Stimulated activated CD4-positive, alpha-beta T cell treated with anti-CD3 and anti-CD28 coated beads, TNF-alpha, amount 100 ng/mL, for 48 hours (primary cell): ENCODE measurements around the gene COX8A.
"Not testable (repeated sequence)": the region's sequence is repeated elsewhere in the genome, so short reads cannot be mapped to it uniquely, and the experiment has no call there.

Source experiments
- DNase-seq, 3 donors: peaks; one replicate each; pipeline ENCODE4 v3.0.0-alpha.2; 2020; ENCODE audit warnings: low read depth in 3 of 3

Gene COX8A

DNA sequence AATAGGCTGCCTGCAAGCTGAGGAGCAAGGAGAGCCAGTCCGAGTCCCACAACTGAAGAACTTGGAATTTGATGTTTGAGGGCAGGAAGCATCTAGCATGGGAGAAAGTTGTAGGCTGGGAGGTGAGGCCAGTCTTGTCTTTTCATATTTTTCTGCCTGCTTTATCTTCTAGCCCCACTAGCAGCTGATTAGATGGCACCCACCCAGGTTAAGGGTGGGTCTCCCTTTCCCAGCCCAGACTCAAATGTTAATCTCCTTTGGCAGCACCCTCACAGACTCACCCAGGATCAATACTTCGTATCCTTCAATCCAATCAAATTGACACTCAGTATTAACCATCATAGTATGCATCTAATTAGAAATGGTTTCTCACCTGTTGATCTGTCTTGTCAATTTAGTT, 5.0 kb upstream of the COX8A start:
- DNase-seq = no peak

DNA sequence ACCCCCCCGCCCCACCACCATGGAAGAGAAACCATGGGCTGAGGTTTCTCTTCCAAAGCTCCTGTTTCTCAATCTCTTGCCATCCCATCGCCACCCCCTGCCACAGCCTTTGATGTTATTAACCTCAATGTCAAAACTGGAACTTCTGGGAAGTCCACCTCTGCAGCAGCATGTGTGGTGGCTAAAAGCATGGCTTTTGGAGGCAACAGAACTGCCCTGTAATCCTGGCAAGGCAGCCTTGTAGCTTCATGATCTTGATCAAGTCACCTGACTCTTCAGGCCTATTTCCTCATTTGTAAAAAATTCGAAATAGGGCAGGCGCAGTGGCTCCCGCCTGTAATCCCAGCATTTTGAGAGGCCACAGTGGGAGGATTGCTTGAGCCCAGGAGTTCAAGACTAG, 3.5 kb upstream of the COX8A start:
- DNase-seq = no peak

DNA sequence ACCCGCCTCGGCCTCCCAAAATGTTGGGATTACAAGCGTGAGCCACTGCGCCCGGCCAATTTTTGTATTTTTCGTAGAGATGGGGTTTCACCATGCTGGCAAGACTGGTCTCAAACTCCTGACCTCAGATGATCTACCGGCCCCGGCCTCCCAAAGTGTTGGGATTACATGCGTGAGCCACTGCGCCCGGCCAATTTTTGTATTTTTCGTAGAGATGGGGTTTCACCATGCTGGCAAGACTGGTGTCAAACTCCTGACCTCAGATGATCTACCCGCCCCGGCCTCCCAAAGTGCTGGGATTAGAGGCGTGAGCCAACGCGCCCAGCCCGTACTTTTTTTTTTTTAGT, 535 bp upstream of the COX8A start:
- DNase-seq = not testable (repeated sequence)

DNA sequence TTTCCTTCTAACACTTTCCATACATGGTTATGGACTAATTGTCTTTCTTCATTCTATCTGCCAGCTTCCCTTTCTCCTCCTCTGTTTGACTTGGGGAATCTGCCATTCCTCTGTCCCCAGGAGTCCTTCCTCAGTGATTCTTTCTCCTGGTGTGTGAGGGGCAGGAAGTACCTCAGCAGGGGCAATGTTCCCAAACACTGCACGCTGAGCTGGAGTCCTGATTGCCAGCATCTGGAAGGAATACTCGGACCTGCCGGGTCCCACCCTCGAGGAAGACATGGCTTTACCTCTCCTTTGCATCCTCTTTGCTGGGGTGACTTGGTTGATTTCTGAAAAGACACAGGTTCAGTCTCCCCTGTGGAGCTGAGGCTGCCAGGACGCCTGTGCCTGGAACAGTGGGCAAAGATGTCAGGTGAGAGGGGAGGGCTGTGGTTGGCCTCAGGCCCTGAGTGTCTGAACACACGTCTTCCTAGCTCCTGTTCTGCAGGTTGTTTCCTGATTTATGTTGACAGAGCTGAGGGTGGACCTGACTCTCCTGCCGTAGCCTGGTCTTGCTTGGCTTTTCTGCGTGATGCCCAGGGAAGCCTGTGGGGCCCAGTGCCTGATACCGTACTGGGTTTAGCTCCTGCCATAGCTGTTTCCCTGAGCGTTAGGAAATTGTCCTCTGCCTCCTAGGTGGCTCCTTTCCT, 4.3 kb downstream of the COX8A start:
- DNase-seq = no peak

DNA sequence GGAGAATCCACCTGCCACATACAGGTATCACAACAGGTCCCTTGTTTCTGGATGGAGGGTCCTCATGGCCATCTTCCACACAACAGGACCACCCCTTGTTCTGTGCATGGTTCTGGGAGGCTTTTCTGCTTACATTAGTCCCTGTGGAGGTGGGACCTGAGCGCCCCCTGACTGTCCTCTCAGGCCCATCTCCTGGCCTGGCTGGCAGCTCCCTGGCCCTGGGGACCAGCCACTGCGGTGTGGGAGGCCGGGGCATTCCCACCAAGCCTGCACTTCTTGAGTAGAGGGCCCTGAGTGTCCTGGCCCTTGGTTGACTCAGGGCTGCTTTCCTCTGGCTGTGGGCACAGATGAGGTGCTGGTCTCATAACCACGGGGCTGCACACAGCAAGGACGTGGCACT, 5.0 kb downstream of the COX8A start:
- no peak for DNase-seq

DNA sequence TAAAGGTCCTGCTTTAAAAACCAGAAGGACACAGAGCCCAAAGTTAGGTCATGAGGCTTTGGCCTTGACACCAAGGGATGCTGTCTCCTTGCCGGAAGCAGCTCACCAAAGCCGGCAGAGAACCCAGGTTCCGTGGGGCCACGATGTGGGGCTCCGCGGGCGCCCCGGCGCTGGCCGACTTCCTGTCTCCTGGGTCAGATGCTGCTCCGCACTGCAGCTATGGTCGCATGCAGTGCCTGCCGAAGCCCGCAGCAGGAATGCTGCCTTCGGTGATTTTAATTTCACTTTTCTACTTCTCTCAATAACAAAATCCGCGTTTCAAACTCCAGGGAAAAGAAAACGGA, 11.4 kb downstream of the COX8A start:
- DNase-seq = peak; percentile 41 to 65 (median 56)

DNA sequence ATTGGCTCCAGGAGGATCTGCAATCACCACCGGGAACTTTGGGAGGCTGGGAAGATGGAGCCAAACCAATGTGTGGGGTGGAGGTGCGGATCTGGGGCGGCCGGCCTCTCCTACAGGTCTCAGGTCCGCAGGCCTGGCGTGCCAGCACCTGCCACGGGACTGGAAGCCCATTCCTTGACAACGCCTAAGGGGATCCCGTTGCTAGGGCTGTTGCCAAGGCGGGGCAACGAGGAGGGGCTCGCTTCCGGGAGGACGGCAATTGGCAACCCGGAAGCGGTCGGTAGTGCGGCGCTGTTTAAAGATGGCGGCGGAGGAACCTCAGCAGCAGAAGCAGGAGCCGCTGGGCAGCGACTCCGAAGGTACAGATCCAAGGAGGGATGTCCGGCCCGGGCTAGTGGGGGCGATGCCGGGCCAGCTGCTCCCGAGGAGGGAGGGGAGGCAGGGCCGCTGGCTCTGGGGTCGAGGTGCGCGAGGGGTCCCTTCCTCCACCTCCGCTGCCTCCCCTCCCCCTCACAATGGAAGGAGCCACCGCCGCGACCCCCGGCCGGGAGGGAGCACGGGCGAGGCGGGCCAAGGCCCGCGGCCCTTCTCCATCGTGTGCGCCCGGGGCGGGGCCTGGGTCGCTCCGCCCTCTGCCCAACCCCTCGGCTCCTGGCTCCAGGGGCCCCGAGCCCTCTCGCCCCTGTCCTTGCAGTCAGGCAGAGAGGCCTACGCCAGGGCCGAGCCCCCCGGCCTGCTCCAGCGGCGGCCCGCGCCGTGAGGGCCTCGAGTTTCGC, 11.9 kb downstream of the COX8A start, which contains the start of gene OTUB1:
Gene OTUB1, plus strand, starts transcription at position 283 of the 776 bp plus-strand sequence. Its CDS starts 19 bp downstream, at position 302.
- peak; percentile 79 to 86 (median 82) for DNase-seq

DNA sequence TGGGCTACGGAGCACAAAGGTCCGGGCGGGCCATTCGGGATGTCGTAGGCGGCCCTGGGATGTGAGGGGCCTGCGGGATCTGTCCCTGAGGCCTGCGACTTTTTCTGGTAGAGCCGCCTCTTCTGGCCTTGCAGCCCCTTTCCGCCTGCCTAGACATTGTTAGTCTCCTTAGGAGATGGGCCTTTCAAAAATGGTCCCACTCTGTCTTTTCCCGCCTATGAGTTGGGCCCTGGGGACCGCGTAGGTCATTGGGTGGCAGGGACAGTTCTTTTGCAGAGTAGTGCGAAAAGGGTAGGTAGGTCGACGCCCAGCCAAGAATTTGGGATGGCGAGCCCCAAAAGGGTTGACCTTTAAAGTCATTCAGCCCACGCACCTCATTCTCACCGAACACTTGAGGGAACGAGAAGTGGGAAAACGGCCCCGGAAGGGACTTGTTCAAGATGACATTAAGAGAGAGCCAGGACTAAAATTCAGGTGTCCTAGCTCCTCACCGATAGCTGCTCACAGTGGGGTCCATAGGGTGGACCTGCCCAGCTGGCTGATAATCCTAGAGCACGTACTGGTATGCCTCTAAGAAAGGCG, 12.6 kb downstream of the COX8A start:
- no peak for DNase-seq

DNA sequence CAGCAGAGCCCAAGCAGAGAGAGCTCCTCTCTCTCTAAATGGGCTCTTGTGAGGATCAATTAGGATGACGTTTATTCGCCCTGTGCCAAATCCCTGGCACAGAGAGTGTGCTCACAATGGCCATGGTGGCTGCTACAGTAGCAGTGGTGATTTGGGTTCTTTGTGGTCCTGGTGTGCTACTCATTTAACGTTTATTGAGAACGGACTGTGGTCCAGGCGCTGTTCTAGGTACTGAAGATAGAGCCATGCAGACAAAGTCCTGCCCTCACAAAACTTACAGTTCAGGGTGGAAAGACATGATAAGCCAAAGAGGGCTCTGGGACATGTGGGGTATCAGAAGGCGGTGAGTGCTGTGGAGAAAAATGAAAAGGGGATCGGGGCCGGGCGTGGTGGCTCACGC, 17.1 kb downstream of the COX8A start:
- DNase-seq = no peak

DNA sequence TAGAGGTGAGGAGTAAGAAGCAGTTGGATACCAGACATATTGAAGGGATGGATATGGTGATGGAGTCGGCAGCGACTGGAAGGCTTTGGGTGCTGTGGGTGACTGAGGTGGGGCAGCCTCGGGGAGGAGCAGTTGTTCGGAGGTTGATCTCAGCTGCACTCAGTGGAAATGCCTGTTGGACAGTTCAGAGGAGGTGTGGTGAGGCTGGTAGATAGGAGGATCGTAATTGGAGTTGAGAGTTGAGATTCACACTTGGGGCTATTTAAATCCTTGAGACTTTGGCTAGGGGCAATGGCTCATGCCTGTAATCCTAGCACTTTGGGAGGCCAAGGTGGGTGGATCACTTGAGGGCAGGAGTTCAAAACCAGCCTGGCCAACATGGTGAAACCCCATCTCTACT, 18.7 kb downstream of the COX8A start:
- no peak for DNase-seq

DNA sequence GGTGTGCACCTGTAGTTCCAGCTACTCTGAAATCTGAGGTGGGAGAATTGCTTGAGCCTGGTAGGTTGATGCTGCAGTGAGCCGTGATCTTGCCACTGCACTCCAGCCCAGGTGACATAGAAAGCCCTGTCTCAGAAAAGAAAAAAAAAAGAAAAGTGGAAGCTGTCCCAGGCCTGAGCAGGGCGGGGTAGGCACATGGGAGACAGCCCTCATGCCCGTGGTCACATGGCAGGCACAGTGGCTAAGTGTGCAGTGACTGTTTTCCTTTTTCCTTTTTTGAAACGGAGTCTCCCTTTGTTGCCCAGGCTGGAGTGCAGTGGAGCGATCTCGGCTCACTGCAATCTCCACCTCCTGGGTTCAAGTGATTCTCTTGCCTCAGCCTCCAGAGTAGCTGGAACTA, 19.6 kb downstream of the COX8A start:
- no peak for DNase-seq

DNA sequence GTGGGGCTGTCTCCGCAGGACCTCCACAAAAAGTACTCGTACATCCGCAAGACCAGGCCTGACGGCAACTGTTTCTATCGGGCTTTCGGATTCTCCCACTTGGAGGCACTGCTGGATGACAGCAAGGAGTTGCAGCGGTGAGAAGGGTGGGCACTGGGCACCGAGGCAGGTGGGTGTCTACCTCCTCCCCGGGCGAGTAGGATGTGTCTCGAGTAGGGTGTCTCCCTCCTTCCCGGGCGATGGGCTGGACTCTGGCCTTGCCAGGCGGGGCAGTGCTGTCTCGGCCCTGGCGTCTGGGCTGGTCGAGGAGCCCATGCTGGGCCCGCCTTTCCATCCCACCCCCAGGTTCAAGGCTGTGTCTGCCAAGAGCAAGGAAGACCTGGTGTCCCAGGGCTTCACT, 22.1 kb downstream of the COX8A start:
- no peak for DNase-seq

DNA sequence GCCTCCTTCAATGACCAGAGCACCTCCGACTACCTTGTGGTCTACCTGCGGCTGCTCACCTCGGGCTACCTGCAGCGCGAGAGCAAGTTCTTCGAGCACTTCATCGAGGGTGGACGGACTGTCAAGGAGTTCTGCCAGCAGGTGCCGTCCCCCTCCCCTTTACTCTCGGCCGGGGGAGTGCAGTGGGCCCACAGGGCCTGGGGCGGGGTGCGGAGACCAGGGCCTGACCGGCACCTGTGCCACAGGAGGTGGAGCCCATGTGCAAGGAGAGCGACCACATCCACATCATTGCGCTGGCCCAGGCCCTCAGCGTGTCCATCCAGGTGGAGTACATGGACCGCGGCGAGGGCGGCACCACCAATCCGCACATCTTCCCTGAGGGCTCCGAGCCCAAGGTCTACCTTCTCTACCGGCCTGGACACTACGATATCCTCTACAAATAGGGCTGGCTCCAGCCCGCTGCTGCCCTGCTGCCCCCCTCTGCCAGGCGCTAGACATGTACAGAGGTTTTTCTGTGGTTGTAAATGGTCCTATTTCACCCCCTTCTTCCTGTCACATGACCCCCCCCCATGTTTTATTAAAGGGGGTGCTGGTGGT, 22.8 kb downstream of the COX8A start:
- DNase-seq = no peak

DNA sequence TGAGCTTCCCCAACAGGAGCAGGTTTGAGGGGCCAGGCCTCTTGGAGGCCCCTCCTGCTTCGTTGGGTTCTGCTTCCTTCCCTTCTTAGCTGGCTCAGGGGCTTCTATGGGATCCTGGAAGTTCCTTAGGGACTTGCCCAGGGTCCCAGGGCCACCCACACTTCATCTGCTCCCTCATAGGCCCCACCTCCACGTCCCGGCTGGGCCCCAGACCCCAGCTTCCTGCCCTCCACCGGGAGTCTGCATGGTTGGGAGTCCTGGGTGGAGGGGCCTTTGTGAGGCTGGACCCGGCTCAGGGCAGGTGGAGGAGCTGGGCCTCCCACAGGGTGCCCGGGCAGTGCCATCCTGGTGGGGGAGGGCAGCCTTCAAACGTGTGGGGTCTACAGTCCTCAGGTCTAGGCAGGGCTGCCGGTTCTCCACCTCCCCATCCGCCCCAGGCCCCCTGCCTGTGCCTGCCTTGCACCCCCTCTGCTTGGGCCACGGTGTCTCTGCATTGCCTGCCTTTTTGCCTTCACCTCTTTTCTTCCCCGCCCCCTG, 23.4 kb downstream of the COX8A start:
- no peak for DNase-seq

DNA sequence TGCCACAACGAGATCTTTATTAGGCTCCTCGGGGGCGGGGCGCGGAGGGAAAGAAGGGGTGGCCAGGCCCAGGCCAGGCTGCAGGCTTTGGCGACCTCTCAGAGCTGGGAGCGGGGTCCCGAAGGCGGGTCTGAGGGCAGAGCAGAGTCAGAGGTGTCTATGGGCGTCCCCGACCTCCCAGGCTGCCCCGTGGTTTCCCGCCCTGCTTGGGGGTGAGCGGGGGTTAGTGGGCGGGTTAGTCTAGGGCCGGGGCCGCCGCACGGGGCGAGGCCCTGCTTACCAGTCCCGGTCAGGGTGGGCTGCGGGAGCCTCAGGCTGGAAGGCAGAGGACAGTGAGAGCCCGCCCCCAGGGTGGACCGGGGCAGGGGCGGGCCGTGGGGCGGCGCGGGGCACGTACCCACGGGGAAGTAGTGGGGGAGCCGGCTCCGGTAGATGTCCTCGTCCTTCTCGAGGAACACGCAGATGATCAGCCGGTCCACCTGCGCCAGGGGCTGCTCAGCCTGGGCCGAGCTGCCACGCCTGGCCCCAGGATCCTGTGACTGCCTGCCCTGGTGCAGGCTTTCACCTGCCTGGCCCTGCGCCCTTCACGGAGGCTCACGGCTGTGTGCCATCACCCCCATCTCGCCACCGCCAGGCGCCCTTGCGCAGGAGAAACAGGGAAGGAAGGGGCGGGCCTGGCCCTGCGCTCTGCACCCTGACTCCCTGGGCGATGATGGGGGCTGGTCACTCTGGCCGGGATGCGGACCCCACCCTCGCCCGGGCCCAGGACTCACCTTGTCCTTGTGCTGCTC, 24.3 kb downstream of the COX8A start:
- DNase-seq = no peak

DNA sequence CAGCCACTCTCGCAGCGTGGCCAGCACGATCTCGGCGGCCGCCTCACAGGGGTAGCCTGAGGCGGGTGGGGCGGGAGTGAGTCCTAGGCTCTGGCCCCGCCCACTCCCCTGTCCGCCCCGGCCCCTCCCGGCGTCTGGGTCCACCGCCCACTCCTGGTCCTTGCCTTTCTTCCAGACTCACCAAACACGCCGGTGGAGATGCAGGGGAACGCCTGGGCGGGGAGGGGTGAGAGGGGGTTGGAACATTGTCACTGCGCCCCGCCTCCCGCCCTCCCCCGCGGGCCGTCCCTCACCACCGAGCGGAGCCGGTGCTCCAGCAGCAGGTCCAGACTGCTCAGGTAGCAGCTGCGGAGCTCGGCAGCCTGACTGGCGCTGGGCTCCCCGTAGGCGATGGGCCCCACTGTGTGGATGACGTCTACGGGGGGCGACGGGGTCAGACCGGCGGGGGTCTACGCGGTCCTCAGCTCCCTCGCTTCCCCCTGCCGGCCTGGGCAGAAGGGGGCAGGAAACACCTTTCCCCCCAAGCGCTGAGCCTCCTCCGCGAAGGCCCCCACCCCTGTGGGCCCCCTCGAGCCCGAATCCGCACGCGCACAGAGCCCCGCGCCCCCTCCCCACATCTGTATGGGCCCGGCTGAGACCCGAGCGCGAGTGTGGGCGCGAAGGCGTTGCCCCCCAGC, 25.1 kb downstream of the COX8A start:
- peak in 2 of 3 donors; percentile 38 to 63 for DNase-seq

DNA sequence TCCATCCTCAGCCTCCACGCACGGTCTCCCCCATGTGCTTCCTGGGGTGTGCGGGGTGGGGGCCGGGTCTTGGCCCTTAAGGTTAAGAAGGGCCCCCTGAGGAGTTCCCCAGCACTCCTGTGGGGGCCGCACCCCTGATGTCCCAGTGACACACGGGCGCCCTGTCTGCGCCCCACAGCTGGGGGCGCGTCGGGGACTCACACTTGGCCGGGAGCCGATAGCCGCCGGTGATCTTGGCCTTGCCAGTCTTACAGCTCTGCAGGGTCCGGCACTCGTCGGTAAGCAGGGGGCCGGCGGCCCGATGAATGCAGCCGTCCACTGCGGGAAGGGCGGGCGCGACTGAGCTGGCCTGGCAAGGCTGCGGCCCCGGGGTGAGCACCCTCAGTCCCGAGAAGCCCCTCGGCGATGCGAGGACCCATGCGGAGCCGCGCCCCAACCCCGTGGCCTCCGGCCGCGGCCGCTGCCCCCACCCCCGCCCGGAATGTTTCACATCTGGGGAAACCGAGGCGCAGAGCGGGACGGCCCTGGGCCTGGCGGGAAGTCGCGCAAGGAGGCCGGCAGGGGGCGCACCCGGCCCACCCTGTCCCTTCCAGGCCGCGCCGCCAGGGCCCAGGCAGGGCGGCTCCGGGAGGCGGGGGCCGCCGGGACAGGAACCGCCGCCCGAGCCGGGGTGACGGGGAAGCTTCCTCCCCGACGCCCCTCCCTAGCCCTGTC, 25.8 kb downstream of the COX8A start:
- peak; percentile 38 to 64 (median 46) for DNase-seq

DNA sequence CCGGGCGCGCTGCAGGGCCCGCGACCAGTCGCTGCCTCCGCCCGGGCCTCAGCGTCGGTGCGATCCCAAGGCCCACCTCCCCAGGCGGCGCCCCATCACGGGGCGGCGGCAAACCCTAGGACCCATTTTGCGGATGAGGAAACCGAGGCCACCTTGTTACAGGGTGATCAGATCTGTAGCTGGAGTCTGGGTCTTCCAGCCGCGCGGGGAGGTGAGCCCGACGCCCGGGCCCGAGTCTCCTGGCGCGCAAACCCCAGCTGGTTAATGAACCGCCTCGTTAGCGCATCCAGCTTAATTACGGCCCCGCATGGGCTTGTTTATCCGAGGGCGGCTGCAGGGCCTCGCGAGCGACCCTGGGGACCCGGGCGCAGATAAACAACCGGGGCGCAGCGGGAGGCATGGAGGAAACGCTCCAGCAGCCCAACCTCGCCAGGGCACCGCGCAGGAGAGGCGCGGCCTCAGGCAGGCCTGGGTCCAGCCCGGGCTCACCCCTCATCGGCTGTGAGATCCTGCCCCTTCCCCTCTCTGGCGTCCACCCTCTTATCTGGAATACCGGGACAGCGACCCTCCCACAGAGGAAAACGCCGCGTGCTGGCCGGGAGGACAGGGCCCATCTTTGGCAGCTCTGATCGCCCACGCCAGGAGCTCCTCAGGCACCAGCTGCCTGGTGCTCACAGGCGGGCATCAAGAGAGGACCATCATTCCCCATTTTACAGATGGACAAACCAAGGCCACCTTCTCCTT, 26.5 kb downstream of the COX8A start:
- no peak for DNase-seq

DNA sequence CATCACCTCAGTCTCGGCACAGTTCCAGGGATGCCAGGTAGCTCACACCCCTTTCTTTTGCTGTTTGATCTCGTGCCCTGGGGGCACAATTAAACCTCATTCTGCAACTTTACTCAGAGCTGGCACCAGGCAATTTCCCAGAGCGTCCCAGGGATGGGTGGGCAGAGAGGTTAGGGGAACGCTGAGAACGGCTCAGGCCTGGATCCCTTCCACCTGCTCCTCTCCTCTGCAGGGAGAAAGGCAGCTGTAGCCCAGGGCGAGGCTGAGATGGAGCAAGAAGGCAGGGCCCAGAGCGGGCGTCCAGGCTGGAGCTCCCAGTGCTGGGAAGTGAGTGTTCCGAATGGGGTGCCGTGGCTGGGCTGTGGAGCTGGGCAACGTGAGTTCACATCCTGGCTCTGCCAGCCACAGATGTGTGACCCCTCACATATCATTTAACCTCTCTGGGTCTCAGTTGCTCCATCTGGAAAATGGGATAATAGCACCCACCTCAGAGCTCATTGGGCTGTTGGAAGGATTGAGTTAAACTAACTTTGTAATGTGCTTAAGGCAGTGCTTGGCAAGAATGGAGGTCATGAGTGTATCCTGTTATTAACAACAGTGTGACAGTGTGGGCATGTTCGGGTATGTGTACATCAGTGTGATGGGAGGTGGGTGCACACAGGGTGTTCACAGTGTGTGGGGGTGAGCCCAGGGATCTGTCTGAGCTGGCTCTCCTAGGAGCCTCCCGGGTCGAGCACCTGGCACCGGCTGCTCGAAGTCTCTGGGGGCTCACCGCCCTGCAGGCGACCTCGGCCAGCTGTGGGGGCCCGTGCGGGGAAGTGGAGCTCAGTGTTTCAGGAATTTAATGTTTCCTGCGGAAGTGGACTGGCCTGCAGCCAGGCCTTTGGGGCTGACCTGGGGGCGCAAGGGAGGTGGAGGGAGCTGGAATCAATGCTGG, 27.3 kb downstream of the COX8A start:
- DNase-seq = no peak
